Stimulated activated CD4-positive, alpha-beta T cell treated with anti-CD3 and anti-CD28 coated beads, Interleukin-2, amount 100 ng/mL, for 24 hours (primary cell): ENCODE results near the gene SHROOM2.

ENCODE experiments used
- DNase-seq, 2 donors: peaks; one replicate each; pipeline ENCODE4 v3.0.0-alpha.2; 2020

Gene SHROOM2

DNA sequence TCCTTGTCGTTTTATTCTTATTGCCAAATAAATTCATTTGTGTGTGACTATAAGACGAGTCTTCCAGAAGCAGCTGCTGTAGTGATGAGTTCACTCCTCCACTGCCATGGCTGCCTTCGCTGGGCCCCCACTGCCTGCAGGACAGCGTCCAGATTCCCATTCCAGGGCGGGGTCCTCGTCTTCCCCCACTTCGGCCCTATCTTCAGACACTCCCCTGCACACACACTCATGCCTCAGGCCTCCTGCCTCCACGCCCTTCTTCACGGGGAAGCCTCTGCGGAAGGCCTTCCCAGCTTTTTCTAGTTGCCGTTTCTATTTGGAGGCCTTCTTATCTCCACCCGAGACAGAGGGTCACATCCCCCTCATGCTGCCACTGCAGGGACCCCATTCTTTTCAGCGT, 80.4 kb downstream of the SHROOM2 start:
- no peak for DNase-seq

DNA sequence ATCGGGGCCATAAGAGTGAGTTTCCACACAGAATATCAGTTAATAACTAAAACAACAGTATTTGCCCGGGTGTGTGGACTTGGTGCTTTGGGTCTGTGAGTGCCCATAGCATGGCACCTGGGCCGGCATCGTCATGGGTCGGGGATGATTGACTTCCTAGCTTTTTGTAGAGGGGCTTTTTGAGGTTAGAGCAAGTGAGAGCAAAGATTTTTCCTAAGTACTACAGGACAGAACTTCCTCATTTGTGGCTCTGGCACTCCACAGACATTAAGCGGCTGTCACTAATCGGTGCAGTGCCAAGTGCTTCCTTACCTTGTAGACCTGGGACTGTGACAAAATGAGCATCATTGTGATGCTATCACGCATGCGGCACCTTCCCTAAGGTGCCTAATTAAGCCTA, 81.0 kb downstream of the SHROOM2 start:
- no peak for DNase-seq

GRCh38 chrX:9867753-9868152, 81.5 kb downstream of the SHROOM2 start:
- no peak for DNase-seq

DNA sequence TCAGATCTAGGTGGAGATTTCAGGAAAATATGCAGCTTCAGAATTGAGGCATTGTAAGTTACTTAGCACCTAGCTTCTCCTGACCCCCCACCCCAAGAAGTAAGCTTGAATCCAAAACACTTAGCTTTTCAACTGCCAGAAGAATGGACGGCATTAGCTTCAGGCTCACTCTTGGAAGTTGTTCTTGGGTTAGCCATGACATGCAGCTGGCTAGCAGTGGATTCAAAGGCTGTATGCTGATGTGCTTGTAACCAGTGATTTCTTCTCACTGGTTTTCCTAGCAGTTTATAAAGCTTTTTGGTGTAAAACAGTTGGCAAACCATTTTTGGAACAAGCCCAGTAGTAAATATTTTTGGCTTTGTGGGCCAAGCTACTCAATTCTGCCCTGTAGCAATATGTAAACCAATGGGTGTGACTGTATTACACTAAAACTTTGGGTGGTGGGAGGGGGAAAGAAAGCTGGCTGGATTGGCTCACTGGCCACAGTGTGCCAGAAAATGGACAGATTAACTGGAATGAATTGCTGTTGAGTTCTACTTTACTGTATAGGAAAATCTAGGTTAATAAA, 85.6 kb downstream of the SHROOM2 start:
- DNase-seq = no peak

- no peak for DNase-seq
Measured at GRCh38 chrX:9873360-9873759, 87.1 kb downstream of the SHROOM2 start.

GRCh38 chrX:9873952-9874351, 87.7 kb downstream of the SHROOM2 start:
- DNase-seq = peak; percentile 44 to 46

DNA sequence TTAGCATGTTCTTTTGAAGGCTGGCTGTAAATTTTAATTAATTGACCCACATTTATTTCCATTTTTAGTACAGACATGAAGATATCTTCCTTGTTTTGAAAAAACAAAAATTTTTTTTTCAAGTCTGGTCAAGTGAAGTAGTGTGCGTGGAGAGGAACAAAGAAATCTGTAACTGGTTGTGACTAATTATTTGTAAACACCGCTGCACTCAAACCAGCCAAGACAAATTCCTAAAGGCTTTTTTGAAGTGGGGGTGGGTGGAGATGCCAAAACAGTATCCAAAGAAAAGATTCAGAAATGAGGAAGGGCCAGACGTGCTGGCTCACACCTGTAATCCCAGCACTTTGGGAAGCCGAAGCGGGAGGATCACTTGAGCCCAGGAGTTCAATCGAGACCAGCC, 88.3 kb downstream of the SHROOM2 start:
- DNase-seq = no peak

DNA sequence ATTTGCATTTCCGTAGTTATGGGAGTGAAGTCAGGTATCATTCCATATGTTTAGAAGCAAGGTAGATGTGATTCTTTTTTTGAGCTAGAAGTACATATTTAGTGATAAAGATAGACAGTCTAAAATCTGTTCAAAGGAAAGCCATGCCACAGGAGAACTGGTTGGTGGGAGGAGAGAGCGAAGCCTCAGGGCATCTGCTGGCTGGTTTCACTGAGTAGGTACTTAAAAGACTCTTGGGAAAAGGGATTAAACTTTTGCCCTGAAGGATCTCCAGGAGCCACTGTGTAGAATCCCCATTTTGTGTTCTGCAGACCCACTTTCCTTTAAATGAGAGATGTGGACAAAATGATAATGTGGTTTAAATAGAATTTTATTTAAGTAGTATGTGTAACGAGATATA, 89.6 kb downstream of the SHROOM2 start:
- no peak for DNase-seq

GRCh38 chrX:9876201-9876600, 90.0 kb downstream of the SHROOM2 start:
- no peak for DNase-seq

DNA sequence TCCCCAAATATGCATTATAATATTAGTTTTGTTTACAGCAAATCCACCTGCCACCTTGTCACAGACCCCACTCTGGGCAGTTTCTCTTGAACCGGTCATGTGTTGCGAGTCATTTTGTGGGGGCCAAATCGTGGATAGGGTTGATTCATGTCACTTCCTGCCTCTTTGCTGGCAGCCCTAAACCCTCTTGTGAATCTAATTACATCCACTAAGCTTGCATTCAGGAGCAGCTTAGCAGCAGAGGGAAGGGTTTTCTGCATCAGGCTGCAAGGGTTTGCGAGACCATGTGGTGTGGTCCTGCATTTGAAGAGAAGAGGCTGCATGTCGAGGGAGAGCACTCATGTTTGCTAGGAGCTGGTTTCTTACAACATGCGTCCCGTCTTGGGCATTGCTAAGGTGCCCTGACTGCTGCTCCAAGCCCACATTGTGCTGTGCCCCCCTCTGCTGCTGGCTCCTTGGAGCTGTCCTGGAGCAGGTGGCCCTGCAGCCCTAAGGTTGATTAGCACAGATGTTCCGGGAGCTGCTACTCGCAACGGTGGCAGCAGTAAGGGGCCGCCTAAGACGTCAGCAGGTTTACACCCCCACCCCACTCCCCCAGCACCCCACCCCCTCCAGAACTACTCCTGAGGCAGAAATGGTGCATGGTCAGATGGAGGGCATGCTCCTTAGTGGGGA, 92.1 kb downstream of the SHROOM2 start:
- no peak for DNase-seq

DNA sequence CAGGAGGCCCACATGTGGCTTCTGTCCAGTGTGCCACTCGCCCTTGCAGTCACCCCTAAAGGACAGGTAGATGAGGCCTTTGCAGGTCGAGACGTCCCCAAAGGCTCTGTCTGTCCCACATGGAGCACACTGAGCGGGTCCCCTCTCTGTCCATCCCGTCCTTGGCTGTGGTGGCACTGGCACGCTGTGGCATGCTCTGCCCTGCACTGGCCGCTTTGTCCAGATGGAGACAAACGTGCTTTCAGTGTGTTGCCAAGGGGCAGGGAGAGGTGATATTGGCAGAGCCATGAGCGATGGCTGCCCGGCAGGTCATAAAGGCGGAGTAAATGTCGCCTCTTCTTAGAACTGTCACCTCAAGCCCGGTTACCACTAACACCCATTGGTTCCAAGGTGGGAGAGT, 94.0 kb downstream of the SHROOM2 start:
- DNase-seq = no peak

DNA sequence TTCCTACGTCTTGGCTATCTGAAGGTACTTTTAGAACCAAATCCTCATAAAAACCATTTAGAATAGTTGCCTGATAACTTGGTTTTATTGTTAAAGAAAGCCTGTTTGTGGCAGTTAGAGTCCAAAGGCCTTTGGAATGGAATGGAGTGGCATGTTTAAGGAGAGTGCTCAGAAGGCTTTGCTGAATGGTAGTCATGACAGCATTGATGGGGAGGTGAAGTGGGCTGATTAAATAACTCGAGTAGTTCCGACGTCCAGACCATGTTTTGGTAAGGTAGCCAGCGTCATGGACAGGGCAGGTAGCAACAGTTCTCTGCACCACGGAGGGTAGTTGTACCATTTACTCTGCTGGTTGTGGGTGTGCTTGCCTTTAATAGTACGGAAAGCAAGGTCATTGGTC, 94.6 kb downstream of the SHROOM2 start:
- DNase-seq = no peak

DNA sequence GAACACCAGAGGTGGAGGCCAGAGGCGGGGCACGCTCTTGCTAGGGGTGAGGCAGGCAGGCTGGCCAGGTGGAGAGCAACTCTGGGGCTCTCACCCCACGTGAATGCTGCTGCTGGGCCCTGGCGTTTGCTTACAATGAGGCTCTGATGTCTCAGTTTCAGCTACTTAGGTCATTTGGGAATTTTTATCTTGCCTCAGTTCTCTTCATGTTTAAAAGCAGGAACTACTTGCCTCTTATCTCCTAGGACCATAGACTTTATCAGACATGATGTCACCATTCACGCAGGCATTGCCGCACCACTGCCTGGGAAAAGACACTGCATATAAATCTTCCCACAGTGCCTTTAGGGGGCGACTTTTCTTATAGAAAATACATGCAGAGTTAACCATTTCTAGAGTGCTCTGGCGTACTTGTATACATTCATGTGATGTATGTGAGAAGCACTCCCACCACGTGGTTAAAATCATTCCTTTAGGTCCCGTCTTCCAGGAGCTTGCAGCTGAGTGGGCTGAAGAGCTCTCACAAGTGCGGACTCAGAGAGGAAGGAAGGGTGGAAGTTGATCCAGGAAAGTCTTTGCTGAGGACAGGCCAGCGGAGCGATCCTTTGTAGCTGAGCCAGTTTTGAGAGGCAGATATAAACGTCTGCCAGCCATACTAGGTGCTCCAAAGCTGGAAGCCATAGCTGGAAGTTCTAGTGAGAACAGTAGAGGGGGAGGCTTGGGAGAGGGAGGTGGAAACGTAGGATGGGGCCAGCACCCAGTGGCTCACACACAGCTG, 96.6 kb downstream of the SHROOM2 start:
- no peak for DNase-seq

GRCh38 chrX:9884031-9884779, 98.0 kb downstream of the SHROOM2 start:
- no peak for DNase-seq

DNA sequence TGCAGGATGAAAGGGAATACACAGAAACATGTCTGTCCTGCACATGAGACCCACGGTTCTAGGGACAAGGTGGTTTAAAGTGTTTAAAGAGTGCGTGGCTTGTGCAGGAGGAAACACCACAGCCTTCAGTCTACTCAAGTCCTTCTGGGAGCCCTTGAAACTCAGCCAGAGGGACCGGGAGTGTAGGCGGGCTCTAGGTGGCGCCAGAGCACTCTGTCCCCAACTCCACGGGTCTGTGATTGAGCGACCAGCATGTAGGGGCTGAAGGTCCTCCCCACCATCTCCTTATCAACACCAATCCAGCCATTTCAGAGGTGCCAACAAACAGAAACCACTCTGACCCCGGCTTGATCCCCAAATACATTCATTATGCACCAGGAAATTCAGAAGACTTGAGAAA, 98.9 kb downstream of the SHROOM2 start:
- DNase-seq = peak; percentile 59 to 64

- no peak for DNase-seq
Measured at GRCh38 chrX:9887659-9888297, 101.5 kb downstream of the SHROOM2 start.

GRCh38 chrX:9888953-9889470, 102.8 kb downstream of the SHROOM2 start:
- no peak for DNase-seq

DNA sequence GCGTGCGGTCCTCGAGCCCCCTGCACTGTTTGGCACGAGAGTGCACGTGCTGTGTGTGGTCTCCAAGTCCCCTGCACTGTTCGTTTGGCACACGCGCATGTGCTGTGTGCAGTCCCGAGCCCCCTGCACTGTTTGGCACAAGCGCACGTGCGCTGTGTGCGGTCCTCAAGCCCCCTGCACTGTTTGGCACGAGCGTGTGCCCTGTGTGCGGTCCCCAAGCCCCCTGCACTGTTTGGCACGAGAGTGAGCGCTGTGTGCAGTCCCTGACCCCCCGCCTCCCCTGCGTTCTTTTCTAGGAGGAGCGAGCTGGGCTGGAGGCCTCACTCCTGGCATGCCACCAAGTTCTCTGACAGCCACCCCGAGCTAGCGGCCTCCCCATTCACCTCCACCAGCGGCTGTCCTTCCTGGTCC, 104.5 kb downstream of the SHROOM2 start:
- no peak for DNase-seq

DNA sequence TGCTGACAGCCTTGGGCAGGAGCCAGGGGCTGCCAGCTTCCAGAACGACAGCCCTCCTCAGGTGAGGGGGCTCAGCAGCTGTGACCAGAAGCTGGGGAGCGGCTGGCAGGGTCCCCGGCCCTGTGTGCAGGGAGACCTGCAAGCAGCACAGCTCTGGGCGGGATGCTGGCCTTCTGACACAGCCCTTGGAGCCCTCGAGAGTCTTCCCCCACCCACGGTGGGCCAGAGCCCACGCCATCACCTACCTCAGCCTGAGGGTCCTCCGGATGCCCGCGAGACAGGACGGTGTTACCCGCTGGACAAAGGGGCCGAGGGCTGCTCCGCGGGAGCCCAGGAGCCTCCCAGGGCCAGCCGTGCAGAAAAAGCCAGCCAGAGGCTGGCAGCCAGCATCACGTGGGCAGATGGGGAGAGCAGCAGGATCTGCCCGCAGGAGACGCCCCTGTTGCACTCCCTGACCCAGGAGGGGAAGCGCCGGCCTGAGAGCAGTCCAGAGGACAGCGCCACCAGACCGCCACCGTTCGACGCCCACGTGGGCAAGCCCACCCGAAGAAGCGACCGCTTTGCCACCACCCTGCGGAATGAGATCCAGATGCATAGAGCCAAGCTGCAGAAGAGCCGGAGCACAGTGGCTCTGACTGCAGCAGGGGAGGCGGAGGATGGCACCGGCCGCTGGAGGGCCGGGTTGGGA, 109.1 kb downstream of the SHROOM2 start:
- DNase-seq = no peak

- DNase-seq = no peak
Measured at GRCh38 chrX:9897761-9898161, 111.5 kb downstream of the SHROOM2 start.

DNA sequence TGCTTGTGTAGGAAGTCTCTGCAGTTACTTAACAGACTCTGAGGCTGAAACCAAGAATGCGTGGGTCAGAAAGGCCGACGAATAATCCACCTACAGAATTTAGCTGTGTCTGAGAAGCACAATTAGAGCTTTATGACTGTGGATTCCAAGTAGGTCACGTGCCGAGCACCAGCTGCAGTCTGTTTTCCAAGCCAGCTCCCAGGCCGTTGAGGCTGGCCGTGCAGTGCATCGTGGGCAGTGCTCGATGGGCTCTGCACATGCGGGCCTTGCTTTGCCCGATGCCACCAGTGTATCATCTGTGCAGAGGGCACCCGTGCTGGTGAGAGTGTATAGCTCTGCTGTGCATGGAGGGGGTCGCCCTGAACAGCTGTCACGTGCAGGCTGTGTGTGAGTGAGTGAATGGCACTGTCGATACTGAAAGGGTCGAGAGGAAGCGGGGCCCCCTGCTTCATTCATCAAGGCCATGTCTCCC, 113.4 kb downstream of the SHROOM2 start:
- DNase-seq = peak; percentile 7 to 23

DNA sequence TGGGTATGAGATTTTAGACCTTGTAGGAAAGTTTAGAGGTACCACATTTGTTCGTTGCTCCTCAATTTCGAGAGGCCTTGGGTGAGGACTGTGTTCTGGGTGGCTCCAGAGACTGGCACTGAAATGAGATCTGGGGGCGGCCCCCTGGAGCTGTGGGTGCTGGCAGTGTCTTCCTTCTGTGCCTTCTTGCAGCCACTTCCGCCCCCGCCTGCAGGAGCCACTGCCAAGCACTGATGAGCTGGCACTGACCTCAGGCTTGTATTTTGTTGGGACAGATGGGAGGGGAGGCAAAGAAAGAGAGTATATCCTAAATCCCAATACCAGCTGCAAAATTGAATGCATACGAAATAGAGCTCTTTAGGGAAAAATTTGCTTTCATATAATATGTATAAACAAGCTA, 116.4 kb downstream of the SHROOM2 start:
- DNase-seq = no peak
